ENCODE results near the gene OLFML2A. TPM values are rescaled to one million over a fixed set of nuclear protein-coding genes. Genes with fewer than 3 reads are reported as not detected.

OLFML2A gene
- polyA plus RNA-seq, 1 donor from 2014 or later = 0.15 TPM

DNA sequence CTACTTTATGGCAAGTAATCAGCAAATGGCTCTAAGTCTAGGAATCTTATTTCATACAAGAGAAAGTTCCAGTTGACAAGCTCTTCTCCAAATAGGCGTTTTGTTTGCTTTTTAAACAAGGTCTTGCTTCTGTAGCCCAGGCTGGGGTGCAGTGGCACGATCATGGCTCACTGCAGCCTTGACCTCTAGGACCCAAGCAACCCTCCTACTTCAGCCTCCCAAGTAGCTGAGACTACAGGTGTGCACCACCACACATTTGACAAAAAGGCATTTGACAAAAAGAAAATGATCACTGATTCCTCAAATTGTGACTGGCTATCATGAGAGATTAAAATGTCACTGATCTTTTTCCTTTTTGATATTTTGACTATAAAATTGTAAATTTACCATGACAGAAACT, 37.6 kb upstream of the OLFML2A start:
- no peak overlapping the region for H3K4me2 ChIP-seq (ENCODE audit: low read length)
- H3K79me2 ChIP-seq (replicated peaks; ENCODE audit: insufficient read depth, low read length) = no peaks in the 10 kb centered on the region
- no peak overlapping the region for H3K9ac ChIP-seq (ENCODE audit: low read length)

DNA sequence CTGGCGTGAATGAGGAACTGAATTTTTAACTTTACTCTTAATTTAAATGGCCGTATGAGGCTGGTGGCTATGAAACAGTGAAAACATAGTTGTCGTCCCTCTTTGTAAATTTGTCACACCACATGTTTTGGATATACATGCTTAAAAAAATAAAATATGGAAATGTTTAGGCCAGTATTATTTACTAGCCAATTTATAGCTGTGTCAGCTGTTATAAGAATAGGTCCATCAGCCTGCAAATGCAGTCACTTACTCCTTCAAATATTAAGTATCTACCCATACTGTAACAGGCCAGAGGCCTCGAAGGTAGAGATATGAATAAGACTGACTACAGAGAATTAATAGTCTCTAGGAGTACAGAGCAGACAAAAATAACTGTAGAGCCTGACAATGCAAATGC, 35.8 kb upstream of the OLFML2A start:
- no peak overlapping the region for H3K9ac ChIP-seq (ENCODE audit: low read length)
- no peaks in the 10 kb centered on the region for H3K9me3 ChIP-seq (ENCODE audit: low read length)
- no peak overlapping the region for H3K27ac ChIP-seq (ENCODE audit: low read length)
- no peak overlapping the region for H2AFZ ChIP-seq (ENCODE audit: low read depth, low read length)
- no peaks in the 10 kb centered on the region for H3K9me2 ChIP-seq (ENCODE audit: insufficient read depth, low read length)
- TF ChIP-seq TAF1 (IDR thresholded peaks at IDR 0.05; ENCODE audit: low read depth) (no peak), EZH2 (IDR thresholded peaks at IDR 0.05; ENCODE audit: borderline replicate concordance, insufficient read depth, low read length, poor library complexity, severe bottlenecking) (no peak), SMC3 (conservative IDR thresholded peaks at IDR 0.05; ENCODE audit: poor library complexity) (no peak), POLR2AphosphoS5 (IDR thresholded peaks at IDR 0.05) (no peak), EP300 (conservative IDR thresholded peaks at IDR 0.05; ENCODE audit: poor library complexity, severe bottlenecking) (no peak), MXI1 (conservative IDR thresholded peaks at IDR 0.05; ENCODE audit: poor library complexity, severe bottlenecking) (no peak), RAD21 (conservative IDR thresholded peaks at IDR 0.05) (no peak)
- TF ChIP-seq, protein P1, sequence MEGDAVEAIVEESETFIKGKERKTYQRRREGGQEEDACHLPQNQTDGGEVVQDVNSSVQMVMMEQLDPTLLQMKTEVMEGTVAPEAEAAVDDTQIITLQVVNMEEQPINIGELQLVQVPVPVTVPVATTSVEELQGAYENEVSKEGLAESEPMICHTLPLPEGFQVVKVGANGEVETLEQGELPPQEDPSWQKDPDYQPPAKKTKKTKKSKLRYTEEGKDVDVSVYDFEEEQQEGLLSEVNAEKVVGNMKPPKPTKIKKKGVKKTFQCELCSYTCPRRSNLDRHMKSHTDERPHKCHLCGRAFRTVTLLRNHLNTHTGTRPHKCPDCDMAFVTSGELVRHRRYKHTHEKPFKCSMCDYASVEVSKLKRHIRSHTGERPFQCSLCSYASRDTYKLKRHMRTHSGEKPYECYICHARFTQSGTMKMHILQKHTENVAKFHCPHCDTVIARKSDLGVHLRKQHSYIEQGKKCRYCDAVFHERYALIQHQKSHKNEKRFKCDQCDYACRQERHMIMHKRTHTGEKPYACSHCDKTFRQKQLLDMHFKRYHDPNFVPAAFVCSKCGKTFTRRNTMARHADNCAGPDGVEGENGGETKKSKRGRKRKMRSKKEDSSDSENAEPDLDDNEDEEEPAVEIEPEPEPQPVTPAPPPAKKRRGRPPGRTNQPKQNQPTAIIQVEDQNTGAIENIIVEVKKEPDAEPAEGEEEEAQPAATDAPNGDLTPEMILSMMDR (IDR thresholded peaks at IDR 0.05; ENCODE audit: poor library complexity, severe bottlenecking) = no peak
- TF ChIP-seq, protein P2, sequence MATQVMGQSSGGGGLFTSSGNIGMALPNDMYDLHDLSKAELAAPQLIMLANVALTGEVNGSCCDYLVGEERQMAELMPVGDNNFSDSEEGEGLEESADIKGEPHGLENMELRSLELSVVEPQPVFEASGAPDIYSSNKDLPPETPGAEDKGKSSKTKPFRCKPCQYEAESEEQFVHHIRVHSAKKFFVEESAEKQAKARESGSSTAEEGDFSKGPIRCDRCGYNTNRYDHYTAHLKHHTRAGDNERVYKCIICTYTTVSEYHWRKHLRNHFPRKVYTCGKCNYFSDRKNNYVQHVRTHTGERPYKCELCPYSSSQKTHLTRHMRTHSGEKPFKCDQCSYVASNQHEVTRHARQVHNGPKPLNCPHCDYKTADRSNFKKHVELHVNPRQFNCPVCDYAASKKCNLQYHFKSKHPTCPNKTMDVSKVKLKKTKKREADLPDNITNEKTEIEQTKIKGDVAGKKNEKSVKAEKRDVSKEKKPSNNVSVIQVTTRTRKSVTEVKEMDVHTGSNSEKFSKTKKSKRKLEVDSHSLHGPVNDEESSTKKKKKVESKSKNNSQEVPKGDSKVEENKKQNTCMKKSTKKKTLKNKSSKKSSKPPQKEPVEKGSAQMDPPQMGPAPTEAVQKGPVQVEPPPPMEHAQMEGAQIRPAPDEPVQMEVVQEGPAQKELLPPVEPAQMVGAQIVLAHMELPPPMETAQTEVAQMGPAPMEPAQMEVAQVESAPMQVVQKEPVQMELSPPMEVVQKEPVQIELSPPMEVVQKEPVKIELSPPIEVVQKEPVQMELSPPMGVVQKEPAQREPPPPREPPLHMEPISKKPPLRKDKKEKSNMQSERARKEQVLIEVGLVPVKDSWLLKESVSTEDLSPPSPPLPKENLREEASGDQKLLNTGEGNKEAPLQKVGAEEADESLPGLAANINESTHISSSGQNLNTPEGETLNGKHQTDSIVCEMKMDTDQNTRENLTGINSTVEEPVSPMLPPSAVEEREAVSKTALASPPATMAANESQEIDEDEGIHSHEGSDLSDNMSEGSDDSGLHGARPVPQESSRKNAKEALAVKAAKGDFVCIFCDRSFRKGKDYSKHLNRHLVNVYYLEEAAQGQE (IDR thresholded peaks at IDR 0.05; ENCODE audit: borderline replicate concordance) = no peak
- no peaks in the 10 kb centered on the region for H4K20me1 ChIP-seq (ENCODE audit: insufficient read depth)
- no peaks in the 10 kb centered on the region for H3K36me3 ChIP-seq (ENCODE audit: insufficient read depth, low read length)
- no peaks in the 10 kb centered on the region for H3K27me3 ChIP-seq (ENCODE audit: insufficient read depth, low read depth, low read length)
- H3K4me2 ChIP-seq (ENCODE audit: low read length) = no peak overlapping the region
- no peak overlapping the region for H3K4me3 ChIP-seq (ENCODE audit: low read length)
- H3F3A ChIP-seq (ENCODE audit: insufficient read depth, low read length, poor library complexity, severe bottlenecking) = peaks cover 3% of the 10 kb centered on the region
- no peaks in the 10 kb centered on the region for H3K79me2 ChIP-seq (replicated peaks; ENCODE audit: insufficient read depth, low read length)

More for the DNA sequence above, 37.6 kb upstream of the OLFML2A start:
- Histone ChIP-seq H3K4me3 (ENCODE audit: low read length) (no peak overlapping the region), H4K20me1 (ENCODE audit: insufficient read depth) (no peaks in the 10 kb centered on the region), H3K36me3 (ENCODE audit: insufficient read depth, low read length) (no peaks in the 10 kb centered on the region), H3K9me2 (ENCODE audit: insufficient read depth, low read length) (no peaks in the 10 kb centered on the region), H3K9me3 (ENCODE audit: low read length) (no peaks in the 10 kb centered on the region), H3F3A (ENCODE audit: insufficient read depth, low read length, poor library complexity, severe bottlenecking) (no peaks in the 10 kb centered on the region), H3K27ac (ENCODE audit: low read length) (no peak overlapping the region), H3K27me3 (ENCODE audit: insufficient read depth, low read depth, low read length) (no peaks in the 10 kb centered on the region), H2AFZ (ENCODE audit: low read depth, low read length) (no peak overlapping the region)
- TF ChIP-seq EZH2 (IDR thresholded peaks at IDR 0.05; ENCODE audit: borderline replicate concordance, insufficient read depth, low read length, poor library complexity, severe bottlenecking) (no peak), POLR2AphosphoS5 (IDR thresholded peaks at IDR 0.05) (no peak), TAF1 (IDR thresholded peaks at IDR 0.05; ENCODE audit: low read depth) (no peak), EP300 (conservative IDR thresholded peaks at IDR 0.05; ENCODE audit: poor library complexity, severe bottlenecking) (no peak), MXI1 (conservative IDR thresholded peaks at IDR 0.05; ENCODE audit: poor library complexity, severe bottlenecking) (no peak), SMC3 (conservative IDR thresholded peaks at IDR 0.05; ENCODE audit: poor library complexity) (no peak), RAD21 (conservative IDR thresholded peaks at IDR 0.05) (no peak)
- TF ChIP-seq, protein P2 (IDR thresholded peaks at IDR 0.05; ENCODE audit: borderline replicate concordance) = no peak
- TF ChIP-seq, protein P1 (IDR thresholded peaks at IDR 0.05; ENCODE audit: poor library complexity, severe bottlenecking) = no peak

Data from neural cell (in vitro differentiated cells).